ENCODE data around the gene RNLS. TPM values are rescaled to one million over a fixed set of nuclear protein-coding genes. Genes with fewer than 3 reads are reported as not detected.

The RNLS gene
- total RNA-seq, 1 donor from 2014 or later, result 7.1 TPM

DNA sequence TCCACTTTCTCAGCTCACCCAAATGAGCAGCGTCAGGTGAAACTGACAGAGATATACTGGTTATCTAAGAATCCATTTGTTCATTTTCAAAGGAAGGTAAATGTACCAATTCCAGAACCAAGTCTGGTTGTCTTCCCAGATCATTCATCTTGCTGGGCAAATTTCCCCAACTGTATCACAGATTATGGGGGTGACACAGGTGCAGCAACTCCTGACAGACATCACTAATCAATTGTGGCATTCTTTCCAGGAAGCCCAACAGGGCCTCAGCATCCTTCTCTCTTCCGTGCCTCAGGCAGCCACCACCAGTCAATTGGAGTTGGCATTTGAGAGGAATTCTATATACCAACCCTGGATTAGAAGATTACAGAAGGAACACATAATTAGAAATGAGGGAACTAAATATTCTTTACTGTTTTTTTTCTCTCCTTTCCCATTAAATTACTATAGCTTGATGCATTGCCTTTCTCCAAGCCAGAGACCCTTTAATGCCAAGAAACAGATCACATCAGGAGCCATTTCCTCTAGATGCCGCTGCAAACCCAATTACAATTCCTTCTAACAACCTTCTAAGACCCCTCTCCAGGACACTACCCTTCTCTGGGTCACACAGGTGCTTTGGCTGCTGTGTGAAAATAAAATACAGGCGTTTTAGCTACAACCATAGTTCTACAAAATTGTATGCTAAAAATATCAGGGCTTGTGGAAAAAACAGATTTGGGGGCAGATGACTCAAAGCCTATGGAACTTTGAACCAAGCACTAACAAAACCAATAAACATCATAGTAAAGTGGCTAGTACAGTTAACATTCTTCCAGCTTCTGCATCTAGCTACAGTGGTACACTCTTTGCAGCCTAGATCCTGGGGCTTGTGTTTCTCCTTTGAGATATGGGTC is 291.6 kb downstream of the RNLS start:
- TF ChIP-seq, protein P1, sequence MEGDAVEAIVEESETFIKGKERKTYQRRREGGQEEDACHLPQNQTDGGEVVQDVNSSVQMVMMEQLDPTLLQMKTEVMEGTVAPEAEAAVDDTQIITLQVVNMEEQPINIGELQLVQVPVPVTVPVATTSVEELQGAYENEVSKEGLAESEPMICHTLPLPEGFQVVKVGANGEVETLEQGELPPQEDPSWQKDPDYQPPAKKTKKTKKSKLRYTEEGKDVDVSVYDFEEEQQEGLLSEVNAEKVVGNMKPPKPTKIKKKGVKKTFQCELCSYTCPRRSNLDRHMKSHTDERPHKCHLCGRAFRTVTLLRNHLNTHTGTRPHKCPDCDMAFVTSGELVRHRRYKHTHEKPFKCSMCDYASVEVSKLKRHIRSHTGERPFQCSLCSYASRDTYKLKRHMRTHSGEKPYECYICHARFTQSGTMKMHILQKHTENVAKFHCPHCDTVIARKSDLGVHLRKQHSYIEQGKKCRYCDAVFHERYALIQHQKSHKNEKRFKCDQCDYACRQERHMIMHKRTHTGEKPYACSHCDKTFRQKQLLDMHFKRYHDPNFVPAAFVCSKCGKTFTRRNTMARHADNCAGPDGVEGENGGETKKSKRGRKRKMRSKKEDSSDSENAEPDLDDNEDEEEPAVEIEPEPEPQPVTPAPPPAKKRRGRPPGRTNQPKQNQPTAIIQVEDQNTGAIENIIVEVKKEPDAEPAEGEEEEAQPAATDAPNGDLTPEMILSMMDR (conservative IDR thresholded peaks at IDR 0.05; ENCODE audit: low read depth, low read length), result no peak
- no peak overlapping the region for H3K4me3 ChIP-seq (ENCODE audit: low read depth, low read length)
- DNase-seq (ENCODE audit: low read depth), result no peak

DNA sequence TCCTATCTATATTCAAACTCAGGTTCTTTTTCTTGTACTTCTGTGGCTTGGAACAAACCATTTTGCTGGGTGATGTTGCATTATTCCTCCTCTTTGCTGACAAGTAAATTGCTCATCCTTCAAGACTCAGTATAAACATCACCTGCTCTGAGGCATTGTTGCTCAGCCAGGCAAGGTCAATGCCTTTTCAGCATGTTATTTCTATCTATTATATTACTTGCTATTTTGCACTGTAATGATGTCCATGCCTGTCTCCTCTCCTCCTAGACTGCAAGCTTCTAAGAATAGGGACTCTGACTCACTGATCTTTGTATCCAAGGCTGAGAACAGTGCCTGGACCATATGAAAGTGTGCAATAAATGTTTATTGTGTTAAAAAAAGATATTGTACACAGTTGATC is 293.8 kb downstream of the RNLS start:
- TF ChIP-seq, protein P1 (conservative IDR thresholded peaks at IDR 0.05; ENCODE audit: low read depth, low read length), result no peak
- no peak for DNase-seq (ENCODE audit: low read depth)
- H3K4me3 ChIP-seq (ENCODE audit: low read depth, low read length), result no peak overlapping the region

DNA sequence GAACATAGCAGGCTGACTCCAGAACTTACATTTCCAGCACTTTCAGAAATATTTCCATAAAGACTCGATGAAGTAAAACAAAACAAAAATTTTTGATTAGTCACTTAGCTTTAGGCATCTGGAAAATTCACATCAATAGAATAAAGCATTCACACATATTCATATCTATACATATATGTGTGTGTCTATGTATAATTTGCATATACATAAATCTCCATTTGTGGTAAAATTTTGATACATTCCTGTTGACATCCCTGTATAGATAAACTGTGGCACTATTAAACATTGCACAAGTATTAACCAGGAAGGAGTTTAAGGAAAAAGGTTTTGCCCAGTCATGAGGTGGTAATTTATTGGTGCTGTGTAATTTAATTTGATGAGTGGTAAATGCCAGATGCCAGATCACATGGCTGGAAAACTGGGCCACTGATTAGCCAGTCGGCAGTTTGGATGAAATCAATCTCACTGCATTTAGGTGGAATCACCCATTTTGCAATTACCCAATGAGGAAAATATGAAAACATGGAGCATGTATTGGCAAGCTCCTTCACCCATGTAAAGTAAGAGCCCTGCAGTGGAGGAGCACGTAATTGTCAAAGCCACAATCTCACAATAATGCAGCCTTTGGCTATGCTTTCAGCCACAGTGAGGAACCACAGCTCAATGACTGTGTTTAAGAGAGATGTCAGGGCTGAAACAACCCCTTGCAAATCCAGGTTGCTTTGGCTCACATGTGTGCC is 294.6 kb downstream of the RNLS start:
- no peak overlapping the region for H3K4me3 ChIP-seq (ENCODE audit: low read depth, low read length)
- TF ChIP-seq, protein P1 (conservative IDR thresholded peaks at IDR 0.05; ENCODE audit: low read depth, low read length), result no peak
- DNase-seq (ENCODE audit: low read depth), result no peak

DNA sequence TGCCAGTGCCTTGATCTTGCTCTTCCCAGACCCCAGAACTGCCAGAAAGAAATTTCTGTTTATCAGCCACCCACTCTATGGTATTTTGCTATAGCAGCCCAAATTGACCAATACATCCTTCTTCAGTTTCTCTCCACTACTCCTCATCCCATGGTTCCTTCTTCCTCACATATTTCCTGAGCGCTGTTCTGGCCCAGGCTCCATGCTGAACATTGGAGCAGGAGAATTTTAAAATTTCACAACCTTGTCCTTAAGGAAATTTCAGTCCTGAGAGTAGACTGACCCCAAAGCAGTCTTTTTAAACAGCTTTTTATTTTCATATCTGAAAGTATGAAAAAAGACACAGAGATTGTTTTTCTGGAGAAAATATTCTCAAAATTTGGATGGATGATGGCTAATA is 297.1 kb downstream of the RNLS start:
- no peak overlapping the region for H3K4me3 ChIP-seq (ENCODE audit: low read depth, low read length)
- DNase-seq (ENCODE audit: low read depth), result no peak
- TF ChIP-seq, protein P1 (conservative IDR thresholded peaks at IDR 0.05; ENCODE audit: low read depth, low read length), result no peak

DNA sequence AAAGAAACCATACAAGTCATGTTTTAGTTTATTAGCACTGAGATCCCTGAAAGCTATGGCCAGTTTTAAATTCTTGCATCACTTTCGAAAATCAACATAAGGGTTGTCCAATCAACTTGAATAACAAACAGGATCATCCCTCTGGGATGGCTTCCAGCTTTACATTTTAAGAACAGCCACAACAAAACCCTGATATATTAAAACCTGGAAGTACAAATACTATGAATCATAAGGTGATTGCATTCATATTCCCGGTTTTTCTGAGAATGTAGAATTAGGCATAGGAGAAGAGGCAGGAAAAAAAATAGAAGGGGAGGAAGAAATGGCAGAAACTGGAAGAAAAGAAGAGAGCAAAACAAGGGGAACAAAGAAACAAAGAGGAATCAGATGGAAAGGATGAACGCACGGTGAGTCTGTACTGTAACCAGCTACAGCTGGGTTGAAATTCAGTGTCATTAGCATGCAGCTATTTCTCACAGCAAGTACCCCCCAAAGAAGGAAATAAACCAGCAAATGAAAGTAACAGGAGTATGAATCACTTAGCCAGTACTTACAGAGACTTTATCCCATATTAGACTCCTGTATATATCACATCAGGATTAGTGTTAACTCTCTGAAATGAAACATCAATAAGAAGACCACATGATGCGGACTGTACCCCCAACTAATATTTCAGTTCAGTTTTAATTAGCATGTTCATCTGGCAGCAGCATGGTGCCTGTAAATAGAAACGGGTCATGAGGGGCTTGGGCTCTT is 301.3 kb downstream of the RNLS start:
- peak; percentile 27 for DNase-seq (ENCODE audit: low read depth)
- no peak overlapping the region for H3K4me3 ChIP-seq (ENCODE audit: low read depth, low read length)

DNA sequence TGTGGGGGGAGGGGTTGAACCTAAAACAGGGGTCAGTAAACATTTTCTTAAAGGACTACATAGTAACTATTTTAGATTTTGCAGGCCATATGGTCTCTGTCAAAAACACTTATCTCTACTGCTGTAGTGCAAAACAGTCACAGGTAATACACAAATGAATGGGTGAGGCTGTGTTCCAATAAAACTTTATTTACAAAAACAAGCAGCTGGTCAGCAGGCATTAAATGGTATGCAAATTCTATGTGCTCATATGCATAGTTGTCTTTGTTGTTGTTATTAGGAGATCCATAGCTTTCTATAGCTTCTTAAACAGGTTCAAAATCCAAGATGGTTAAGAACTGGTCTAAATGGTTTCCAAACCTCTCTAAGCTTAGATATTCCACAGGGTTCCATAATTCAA is 302.6 kb downstream of the RNLS start:
- no peak overlapping the region for H3K4me3 ChIP-seq (ENCODE audit: low read depth, low read length)
- DNase-seq (ENCODE audit: low read depth), result no peak
- TF ChIP-seq, protein P1 (conservative IDR thresholded peaks at IDR 0.05; ENCODE audit: low read depth, low read length), result no peak

More for the DNA sequence above, 301.3 kb downstream of the RNLS start:
- TF ChIP-seq, protein P1 (conservative IDR thresholded peaks at IDR 0.05; ENCODE audit: low read depth, low read length), result no peak

All from epithelial cell of proximal tubule (primary cell).